Ovary (tissue), 9 donors: Measurements from ENCODE around the gene ATP13A1. TPM values are rescaled to one million over a fixed set of nuclear protein-coding genes. Genes with fewer than 3 reads are reported as not detected.

ENCODE experiments used
- DNase-seq, 5 donors: peaks; one replicate each; pipeline ENCODE4 v3.0.0-alpha.2; 2019 to 2020
- H3K27ac ChIP-seq, 2 donors: fragments of 200-600 bp; one replicate each; pipeline versions ENCODE4 v1.5.1 to v1.8.0; 2019 to 2022
- H3K27me3 ChIP-seq: fragments of 200-600 bp; one replicate; pipeline ENCODE4 v1.8.0; 2022
- H3K36me3 ChIP-seq: fragments of 200-600 bp; sonication (generic); one replicate; pipeline ENCODE4 v1.5.1; 2019
- H3K4me1 ChIP-seq: one replicate; pipeline ENCODE4 v1.8.1; 2013; ENCODE audit warnings: mild to moderate bottlenecking, moderate library complexity; ENCODE audit not compliant: insufficient read depth
- H3K4me3 ChIP-seq: fragments of 200-600 bp; sonication (generic); one replicate; pipeline ENCODE4 v1.5.1; 2017
- H3K9me3 ChIP-seq, 2 donors: fragments of 200-600 bp in 1 of 2; sonication (generic) in 1 of 2; one replicate each; pipeline versions ENCODE4 v1.5.1 to v1.8.1; 2013 to 2019; ENCODE audit warnings: mild to moderate bottlenecking in 1 of 2, moderate library complexity in 1 of 2
- EP300 ChIP-seq: sonication (generic); formaldehyde crosslinking; IDR thresholded peaks from one replicate; pipeline ENCODE4 v1.6.1; 2017; ENCODE audit warnings: antibody characterized with exemption
- POLR2A ChIP-seq: fragments of 450-650 bp; IDR thresholded peaks from one replicate; pipeline ENCODE4 v1.6.1; 2017; ENCODE audit warnings: antibody characterized with exemption, mild to moderate bottlenecking, moderate library complexity
- WGBS, 3 donors: extraction: QIAGEN DNeasy Blood & Tissue Kit in 1 of 3; methylation state at CpG; one replicate each; pipeline versions ENCODE4 v1.1.5 to v1.1.7; 2013 to 2017; 5-methylcytosine and 5-hydroxymethylcytosine counted together
- intact Hi-C, 4 donors: fragments of 100-400 bp; cut with DNase I; formaldehyde crosslinking; loops; one replicate each; pipeline versions ENCODE4 v1.11.0 to v1.15.1; 2022 to 2023
- polyA plus RNA-seq, 2 donors: library from polyadenylated mRNA; stranded (reverse); fragments of 200-250 nt in 1 of 2; fragments of 350-450 nt in 1 of 2; fragmentation: Illumina TruSeq in 1 of 2; extraction: RNeasy Lipid Tissue Mini Kit (QIAGEN cat#74804) in 1 of 2; gene quantifications; one replicate each; pipeline ENCODE4 v1.2.3, GENCODE V29; 2013 to 2014
- small RNA-seq: library from RNA; depleted of rRNA; stranded (forward); fragments of <200 nt; gene quantifications from one replicate; pipeline ENCODE3, GENCODE V24; 2016
- total RNA-seq, 7 donors: library from RNA; depleted of rRNA in 2 of 7; stranded (reverse); fragments of >200 nt in 2 of 7; fragmentation: NEBNext Ultra II Directional in 3 of 7; extraction: Animal tissue kit (Norgen Biotek cat#: 25700) in 3 of 7; gene quantifications; one replicate each; pipeline versions ENCODE4 v1.1.0 to v1.2.4, GENCODE V29; 2016 to 2023
- TF ChIP-seq, protein P1 (sequence below), 3 donors: fragments of 450-650 bp in 2 of 3; fragments of 200-600 bp in 1 of 3; IDR thresholded peaks; one replicate each; pipeline versions ENCODE4 v1.5.1 to v1.8.0; 2016 to 2022; ENCODE audit warnings: antibody characterized with exemption in 3 of 3, mild to moderate bottlenecking in 1 of 3
- donor health status: DM: no; HTN: no; CAD: no; lungs with moderate emphysema.
- donor health status: DM: no; HTN: no; CAD: no.
- donor health status: Bipolar disorder and iron deficiency.
- donor health status: DM: yes; HTN: yes; CAD: no.
- donor health status: DM: no; HTN: no; CAD: no.
- donor health status: DM: yes; HTN: yes; CAD: no.

The ATP13A1 gene
- total and polyA plus RNA-seq, 9 donors, result 24.9 to 407 (median 58.0) TPM

DNA sequence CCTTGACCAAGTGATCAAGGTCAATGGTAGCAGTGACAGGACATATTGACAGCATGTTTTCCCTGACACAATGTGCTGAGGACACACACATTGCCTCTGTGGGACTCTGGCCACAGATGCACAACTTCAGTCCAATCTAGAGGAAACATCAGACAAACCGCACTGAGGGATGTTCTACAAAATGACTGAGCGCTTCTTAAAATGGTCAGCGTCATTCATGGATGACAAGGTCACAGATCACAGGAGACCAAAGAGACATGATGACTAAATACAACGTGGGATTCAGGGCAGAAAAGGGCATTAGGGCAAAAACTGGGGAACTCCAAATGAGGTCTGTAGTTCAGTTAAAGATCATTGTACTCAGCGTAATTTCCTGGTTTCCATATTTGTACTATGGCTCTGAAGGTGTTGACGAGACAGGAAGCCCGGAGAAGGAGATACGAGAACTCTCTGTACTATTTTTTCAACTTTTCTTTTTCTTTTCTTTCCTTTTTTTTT lies 65.6 kb downstream of the ATP13A1 start:
- Histone ChIP-seq H3K4me3 (no peak overlapping the region), H3K27me3 (no peaks in the 10 kb centered on the region), H3K27ac (no peak overlapping the region), H3K36me3 (no peaks in the 10 kb centered on the region), H3K9me3 (no peaks in the 10 kb centered on the region), H3K4me1 (no peaks in the 10 kb centered on the region)
- WGBS, 3 donors, result 83 to 88% (median 84%) methylated on average over 8 of the region's 8 CpGs
- DNase-seq, result no peak
- no peak for TF ChIP-seq EP300
- TF ChIP-seq, protein P1, sequence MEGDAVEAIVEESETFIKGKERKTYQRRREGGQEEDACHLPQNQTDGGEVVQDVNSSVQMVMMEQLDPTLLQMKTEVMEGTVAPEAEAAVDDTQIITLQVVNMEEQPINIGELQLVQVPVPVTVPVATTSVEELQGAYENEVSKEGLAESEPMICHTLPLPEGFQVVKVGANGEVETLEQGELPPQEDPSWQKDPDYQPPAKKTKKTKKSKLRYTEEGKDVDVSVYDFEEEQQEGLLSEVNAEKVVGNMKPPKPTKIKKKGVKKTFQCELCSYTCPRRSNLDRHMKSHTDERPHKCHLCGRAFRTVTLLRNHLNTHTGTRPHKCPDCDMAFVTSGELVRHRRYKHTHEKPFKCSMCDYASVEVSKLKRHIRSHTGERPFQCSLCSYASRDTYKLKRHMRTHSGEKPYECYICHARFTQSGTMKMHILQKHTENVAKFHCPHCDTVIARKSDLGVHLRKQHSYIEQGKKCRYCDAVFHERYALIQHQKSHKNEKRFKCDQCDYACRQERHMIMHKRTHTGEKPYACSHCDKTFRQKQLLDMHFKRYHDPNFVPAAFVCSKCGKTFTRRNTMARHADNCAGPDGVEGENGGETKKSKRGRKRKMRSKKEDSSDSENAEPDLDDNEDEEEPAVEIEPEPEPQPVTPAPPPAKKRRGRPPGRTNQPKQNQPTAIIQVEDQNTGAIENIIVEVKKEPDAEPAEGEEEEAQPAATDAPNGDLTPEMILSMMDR (IDR thresholded peaks at IDR 0.05), result no peak
- no peak for TF ChIP-seq POLR2A
- intact Hi-C loops, result no loop called here

Small RNA genes within 50 kb of the gene (small RNA-seq; reads per million reads assigned to genes)
- not detected for gene AC011458.2

Other genes with a start within 250 kb of the ATP13A1 start
- 1 to 10 TPM in 3 of 7 donors, under 1 TPM in 4; 0.76 to 1.8 (median 0.95) TPM for gene TSSK6, start 148.1 kb downstream of the ATP13A1 start, total RNA-seq
- 1 to 10 TPM in 1 of 2 donors, not detected in 1; 2.5 TPM for gene TSSK6, start 148.1 kb downstream of the ATP13A1 start, polyA plus RNA-seq
- 100 to 1,000 TPM in 6 of 7 donors, 10 to 100 TPM in 1; 46.5 to 291 (median 212) TPM for gene NDUFA13, start 147.5 kb downstream of the ATP13A1 start, total RNA-seq
- 100 to 1,000 TPM in 1 of 2 donors, 10 to 100 TPM in 1; 33.5 to 202 TPM for gene NDUFA13, start 147.5 kb downstream of the ATP13A1 start, polyA plus RNA-seq
- 1 to 10 TPM; 2.0 to 5.0 (median 3.5) TPM for gene YJEFN3, start 134.8 kb downstream of the ATP13A1 start, total RNA-seq
- 1 to 10 TPM; 2.9 TPM for gene YJEFN3, start 134.8 kb downstream of the ATP13A1 start, polyA plus RNA-seq
- 1 to 10 TPM in 4 of 7 donors, under 1 TPM in 3; 0.48 to 9.7 (median 1.1) TPM for gene CILP2, start 125.4 kb downstream of the ATP13A1 start, total RNA-seq
- 1 to 10 TPM in 1 of 2 donors, under 1 TPM in 1; 0.28 to 1.0 TPM for gene CILP2, start 125.4 kb downstream of the ATP13A1 start, polyA plus RNA-seq
- 1 to 10 TPM; 1.9 to 4.4 (median 3.2) TPM for gene PBX4, start 45.0 kb downstream of the ATP13A1 start, total RNA-seq
- 1 to 10 TPM in 1 of 2 donors, under 1 TPM in 1; 0.73 to 4.1 TPM for gene PBX4, start 45.0 kb downstream of the ATP13A1 start, polyA plus RNA-seq
- gene LPAR2, start 35.5 kb downstream of the ATP13A1 start, total RNA-seq, result 10 to 100 TPM in 1 of 7 donors, 1 to 10 TPM in 6; 4.5 to 17.0 (median 7.3) TPM
- gene LPAR2, start 35.5 kb downstream of the ATP13A1 start, polyA plus RNA-seq, result 1 to 10 TPM; 3.2 to 7.9 TPM
- gene GMIP, start 20.0 kb downstream of the ATP13A1 start, total RNA-seq, result 1 to 10 TPM; 3.9 to 6.9 (median 5.2) TPM
- gene GMIP, start 20.0 kb downstream of the ATP13A1 start, polyA plus RNA-seq, result 1 to 10 TPM; 3.3 to 3.8 TPM
- 10 to 100 TPM in 1 of 7 donors, 1 to 10 TPM in 6; 2.9 to 12.6 (median 5.6) TPM for gene ZNF101, start 5.2 kb upstream of the ATP13A1 start, total RNA-seq
- gene ZNF101, start 5.2 kb upstream of the ATP13A1 start, polyA plus RNA-seq, result 10 to 100 TPM in 1 of 2 donors, 1 to 10 TPM in 1; 4.2 to 10.4 TPM
- gene ZNF14, start 69.4 kb upstream of the ATP13A1 start, total RNA-seq, result 10 to 100 TPM in 6 of 7 donors, 1 to 10 TPM in 1; 9.0 to 19.9 (median 12.6) TPM
- gene ZNF14, start 69.4 kb upstream of the ATP13A1 start, polyA plus RNA-seq, result 1 to 10 TPM; 6.3 to 9.5 TPM
- 10 to 100 TPM; 23.9 to 46.1 (median 29.6) TPM for gene ZNF506, start 158.1 kb upstream of the ATP13A1 start, total RNA-seq
- gene ZNF506, start 158.1 kb upstream of the ATP13A1 start, polyA plus RNA-seq, result 10 to 100 TPM; 10.3 to 20.3 TPM
- 10 to 100 TPM in 6 of 7 donors, 1 to 10 TPM in 1; 9.1 to 20.3 (median 15.1) TPM for gene ZNF253, start 202.2 kb upstream of the ATP13A1 start, total RNA-seq
- gene ZNF253, start 202.2 kb upstream of the ATP13A1 start, polyA plus RNA-seq, result 10 to 100 TPM; 12.7 to 16.8 TPM
- gene ZNF93, start 237.3 kb upstream of the ATP13A1 start, total RNA-seq, result 10 to 100 TPM in 2 of 7 donors, 1 to 10 TPM in 5; 4.9 to 15.2 (median 7.7) TPM
- gene ZNF93, start 237.3 kb upstream of the ATP13A1 start, polyA plus RNA-seq, result 1 to 10 TPM; 5.5 to 8.9 TPM